Testis (tissue), 2 donors: ENCODE data around the gene HOPX.
"Not testable (repeated sequence)": the region's sequence is repeated elsewhere in the genome, so short reads cannot be mapped to it uniquely, and the experiment has no call there.

Experiments
- CTCF ChIP-seq, 3 experiments: fragments of 450-650 bp in 2 of 3; fragments of 200-600 bp in 1 of 3; sonication (generic) in 1 of 3; IDR thresholded peaks; one replicate each; pipeline ENCODE4 v1.5.1; 2016 to 2019; ENCODE audit warnings: antibody characterized with exemption in 3 of 3, mild to moderate bottlenecking in 2 of 3, moderate library complexity in 1 of 3
- POLR2A ChIP-seq: fragments of 450-650 bp; IDR thresholded peaks from one replicate; pipeline ENCODE4 v1.6.1; 2017; ENCODE audit warnings: antibody characterized with exemption, mild to moderate bottlenecking, moderate library complexity

- not testable (repeated sequence) for TF ChIP-seq CTCF (IDR thresholded peaks at IDR 0.05); POLR2A
Observed at GRCh38 chr4:56605464-56605863, 75.6 kb downstream of the HOPX start.
